ENCODE results near the gene LZTS3.
"Not testable (repeated sequence)": the region's sequence is repeated elsewhere in the genome, so short reads cannot be mapped to it uniquely, and the experiment has no call there.

LZTS3 gene

DNA sequence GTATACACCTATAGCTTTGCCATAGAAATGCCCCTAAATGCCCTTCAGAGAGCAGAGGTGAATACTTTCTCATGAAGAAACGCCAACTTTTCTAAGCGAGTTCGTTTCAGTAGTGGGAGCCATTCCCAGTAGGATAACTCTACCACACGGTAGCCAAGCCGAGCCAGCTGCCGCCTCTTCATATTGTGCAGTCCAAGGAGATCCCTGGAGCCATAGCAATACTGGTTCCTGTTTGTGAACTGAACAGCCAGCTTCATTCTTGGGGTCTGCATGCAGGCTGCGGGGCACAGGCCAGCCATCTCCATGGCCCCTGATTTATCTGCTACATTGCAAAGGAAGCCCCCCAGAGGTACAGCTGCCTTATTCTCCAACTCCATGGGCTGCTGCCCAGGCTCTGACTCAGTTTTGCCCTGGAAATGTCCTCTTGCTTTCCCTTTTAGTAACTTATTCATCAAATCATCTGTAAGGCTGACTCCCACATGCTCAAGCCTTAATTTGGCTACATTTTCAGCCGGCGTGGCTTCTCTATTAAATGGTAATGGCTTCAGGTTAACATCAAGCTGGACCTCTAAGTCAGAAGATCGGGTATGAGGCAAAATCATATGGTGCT, 26.5 kb downstream of the LZTS3 start:
- peak in 1 of 51 donors; percentile 57 for DNase-seq

DNA sequence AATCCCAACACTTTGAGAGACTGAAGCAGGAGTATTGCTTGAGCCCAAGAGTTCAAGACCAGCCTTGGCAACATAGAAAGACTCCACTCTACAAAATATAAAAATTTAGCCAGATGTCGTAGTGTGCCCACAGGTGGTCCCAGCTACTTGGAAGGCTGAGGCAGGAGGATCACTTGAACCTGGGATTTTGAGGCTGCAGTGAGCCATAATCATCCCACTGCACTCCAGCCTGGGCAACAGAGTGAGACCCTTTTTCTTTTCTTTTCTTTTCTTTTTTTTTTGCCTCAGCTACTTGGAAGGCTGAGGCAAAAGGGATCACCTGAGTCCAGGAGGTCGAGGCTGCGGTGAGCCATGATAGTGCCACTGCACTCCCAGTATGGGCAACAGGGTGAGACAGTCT, 31.6 kb downstream of the LZTS3 start:
- DNase-seq = no peak

DNA sequence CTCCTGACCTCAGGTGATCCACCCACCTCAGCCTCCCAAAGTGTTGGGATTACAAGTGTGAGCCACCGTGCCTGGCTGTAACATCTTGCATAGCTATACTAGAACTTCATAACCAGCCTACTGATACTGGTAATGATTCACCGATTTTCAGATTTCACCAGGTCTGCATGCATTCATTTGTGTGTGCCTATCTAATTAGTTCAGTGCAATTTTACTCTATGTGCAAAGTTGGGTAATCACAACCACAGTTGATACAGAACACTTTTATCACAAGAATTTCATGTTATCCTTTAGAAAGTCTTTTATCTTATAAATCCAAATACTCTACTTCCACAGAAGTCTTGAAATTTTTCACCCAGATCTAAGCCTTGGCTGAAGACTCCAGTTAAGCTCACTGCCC, 35.9 kb downstream of the LZTS3 start:
- DNase-seq = no peak

DNA sequence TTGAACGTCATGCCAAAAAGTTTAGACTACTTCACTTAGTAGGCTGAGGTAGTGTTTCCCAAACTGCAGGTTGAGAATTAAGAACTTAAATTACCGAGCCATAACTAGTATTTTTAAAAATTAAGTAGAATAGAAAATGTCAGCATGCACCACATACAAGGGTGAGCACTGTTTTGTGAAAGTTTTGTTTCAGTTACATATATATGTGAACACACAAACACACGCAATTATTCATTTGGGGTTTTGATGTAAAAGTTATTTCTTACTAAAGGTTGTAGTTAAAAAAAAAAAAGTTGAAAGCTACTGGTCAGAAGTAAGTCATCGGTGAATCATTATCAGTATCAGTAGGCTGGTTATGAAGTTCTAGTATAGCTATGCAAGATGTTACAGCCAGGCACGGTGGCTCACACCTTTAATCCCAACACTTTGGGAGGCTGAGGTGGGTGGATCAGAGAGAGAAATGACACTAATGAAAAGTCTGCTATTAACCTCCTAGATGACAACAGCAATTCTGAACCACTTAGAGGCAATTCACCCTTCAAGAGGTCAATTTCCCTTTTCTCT, 37.8 kb downstream of the LZTS3 start:
- DNase-seq = no peak

DNA sequence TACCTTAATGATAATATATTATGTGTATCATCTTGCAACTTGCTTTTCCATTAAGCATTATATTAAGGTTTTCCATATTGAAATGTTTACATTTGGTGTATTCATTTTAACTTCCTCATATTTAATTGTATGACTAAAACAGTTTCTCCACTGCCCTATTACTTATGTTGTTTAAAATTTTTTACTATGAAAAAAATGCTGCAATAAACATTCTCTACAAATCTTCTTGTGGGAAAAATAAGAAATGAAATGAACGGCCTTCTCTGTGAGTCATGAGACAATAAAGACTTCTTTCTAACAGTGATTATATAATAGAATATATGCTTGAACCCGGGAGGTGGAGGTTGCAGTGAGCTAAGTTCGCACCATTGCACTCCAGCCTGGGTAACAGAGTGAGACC, 39.2 kb downstream of the LZTS3 start:
- DNase-seq = no peak

DNA sequence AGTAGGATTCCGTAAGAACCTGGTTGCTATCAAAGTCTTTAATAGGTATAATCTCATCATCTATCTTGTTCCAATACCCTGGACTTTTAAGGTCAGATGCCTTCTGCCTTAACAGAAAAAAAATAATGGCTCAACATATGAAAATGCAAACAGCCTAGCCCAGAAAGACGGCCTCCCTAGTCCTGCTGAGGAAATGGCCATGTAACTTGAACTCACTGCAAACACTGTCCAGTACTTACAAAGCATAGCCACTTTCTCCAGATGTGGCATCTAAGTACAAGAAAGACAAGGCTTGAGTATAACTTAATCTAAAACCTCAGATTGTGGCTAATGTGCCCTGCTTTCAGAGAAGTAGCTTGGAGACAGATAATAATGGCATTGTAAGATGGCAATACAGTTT, 40.2 kb downstream of the LZTS3 start:
- no peak for DNase-seq

DNA sequence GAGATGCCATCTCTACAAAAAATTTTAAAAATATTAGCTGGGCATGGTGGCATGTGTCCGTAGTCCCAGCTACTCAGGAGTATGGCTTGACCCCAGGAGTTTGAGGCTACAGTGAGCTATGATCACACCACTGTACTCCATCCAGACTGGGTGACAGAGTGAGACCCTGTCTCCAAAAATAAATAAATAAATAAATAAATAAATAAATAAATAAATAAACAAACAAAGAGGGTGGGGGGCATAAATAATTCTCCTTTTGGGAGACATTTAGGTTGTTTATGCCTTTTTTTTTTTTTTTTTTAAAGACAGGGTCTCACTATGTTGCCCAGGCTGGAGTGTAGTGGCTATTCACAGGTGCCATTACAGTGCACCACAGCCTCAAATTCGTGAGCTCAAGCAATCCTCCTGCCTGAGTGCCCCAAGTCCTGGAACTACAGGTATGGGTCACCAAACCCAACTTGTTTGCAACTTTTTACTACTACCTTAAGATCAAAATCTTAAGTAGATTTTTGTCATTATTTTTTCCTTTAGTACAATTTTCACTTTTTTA, 43.2 kb downstream of the LZTS3 start:
- no peak for DNase-seq

DNA sequence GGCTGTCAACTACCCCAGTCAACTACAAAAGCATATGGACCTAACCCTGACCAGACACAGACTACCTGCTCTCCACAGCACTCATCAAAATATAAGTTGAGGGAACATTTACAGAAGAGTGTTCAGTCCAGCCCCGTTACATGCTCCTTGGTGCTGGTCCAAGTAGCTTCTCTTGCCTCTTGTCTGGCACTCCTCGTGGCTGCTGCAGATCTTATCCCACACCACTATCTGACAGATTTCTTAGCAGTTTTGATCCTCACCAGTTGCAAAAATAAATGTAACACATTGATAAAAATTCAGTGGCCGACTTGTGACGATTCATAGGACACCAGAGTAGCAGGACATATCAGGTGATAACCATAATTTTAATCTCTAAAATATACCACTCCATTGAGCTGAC, 44.3 kb downstream of the LZTS3 start:
- DNase-seq = no peak

DNA sequence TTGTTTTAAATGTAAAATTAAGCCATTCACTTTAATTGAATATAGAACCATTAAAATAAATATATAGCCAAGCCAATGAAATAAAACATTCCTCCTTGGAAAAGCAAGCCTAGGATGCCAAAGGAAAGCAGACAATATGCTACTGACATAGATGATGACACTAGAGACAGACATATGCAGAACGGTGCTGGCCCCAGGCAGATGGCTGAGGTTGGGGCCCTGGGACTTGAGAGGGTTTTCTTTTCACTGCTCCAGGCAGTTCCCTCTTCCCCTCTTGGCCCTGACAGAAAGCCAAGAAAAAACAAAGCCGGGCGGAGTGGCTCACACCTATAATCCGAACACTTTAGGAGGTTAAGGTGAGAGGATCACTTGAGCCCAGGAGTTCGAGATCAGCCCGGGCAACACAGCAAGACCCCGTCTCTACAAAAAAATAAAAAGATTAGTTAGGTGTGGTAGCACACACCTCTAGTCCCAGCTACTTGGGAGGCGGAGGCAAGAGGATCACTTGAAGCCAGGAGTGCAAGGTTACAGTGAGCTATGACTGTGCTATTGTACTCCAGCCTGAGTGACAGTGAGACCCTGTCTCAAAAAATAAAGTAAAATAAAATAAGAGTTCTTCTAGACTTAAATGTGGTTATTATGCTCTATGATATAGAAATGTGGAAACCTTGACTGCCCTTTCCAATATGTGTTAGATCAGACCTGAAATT, 44.9 kb downstream of the LZTS3 start:
- no peak for DNase-seq

DNA sequence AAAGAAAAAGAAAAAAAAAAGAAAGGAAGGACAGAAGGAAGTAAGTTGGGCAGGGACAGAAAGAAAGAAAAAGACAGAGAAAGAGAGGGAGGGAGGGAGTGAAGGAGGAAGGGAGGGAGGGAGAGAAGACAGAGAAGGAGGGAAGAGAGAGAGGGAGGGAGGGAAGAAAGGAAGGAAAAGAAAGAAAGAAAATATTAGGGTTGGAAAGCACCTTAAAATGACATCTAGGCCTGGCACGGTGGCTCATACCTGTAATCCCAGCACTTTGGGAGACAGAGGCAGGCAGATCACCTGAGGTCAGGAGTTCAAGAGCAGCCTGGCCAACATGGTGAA, 46.9 kb downstream of the LZTS3 start:
- DNase-seq = no peak

DNA sequence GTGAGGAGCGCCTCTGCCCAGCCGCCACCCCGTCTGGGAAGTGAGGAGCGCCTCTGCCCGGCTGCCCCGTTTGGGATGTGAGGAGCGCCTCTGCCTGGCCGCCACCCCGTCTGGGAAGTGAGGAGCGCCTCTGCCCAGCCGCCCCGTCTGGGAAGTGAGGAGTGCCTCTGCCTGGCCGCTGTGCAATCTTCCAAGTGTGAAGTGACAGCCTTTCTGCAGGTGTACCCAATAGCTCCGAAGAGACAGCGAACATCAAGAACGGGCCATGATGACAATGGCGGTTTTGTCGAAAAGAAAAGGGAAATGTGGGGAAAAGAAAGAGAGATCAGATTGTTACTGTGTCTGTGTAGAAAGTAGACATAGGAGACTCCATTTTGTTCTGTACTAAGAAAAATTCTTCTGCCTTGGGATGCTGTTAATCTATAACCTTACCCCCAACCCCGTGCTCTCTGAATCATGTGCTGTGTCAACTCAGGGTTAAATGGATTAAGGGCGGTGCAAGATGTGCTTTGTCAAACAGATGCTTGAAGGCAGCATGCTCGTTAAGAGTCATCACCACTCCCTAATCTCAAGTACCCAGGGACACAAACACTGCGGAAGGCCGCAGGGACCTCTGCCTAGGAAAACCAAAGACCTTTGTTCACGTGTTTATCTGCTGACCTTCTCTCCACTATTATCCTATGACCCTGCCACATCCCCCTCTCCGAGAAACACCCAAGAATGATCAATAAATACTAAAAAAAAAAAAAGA, 47.4 kb downstream of the LZTS3 start:
- DNase-seq = not testable (repeated sequence)

DNA sequence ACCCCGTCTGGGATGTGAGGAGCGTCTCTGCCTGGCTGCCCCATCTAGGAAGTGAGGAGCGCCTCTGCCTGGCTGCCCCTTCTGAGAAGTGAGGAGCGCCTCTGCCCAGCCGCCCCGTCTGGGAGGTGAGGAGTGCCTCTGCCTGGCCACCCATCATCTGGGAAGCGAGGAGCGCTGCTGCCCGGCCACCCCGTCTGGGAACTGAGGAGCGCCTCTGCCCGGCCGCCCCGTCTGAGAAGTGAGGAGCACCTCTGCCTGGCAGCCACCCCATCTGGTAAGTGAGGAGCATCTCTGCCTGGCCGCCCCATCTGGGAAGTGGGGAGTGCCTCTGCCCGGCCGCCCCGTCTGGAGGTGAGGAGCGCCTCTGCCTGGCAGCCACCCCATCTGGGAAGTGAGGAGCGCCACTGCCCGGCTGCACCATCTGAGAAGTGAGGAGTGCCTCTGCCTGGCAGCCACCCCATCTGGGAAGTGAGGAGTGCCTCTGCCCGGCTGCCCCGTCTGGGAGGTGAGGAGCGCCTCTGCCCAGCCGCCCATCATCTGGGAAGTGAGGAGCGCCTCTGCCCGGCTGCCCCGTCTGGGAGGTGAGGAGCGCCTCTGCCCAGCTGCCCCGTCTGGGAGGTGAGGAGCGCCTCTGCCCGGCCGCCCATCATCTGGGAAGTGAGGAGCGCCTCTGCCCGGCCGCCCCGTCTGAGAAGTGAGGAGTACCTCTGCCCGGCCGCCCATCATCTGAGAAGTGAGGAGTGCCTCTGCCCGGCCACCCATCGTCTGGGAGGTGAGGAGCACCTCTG, 48.4 kb downstream of the LZTS3 start:
- not testable (repeated sequence) for DNase-seq

DNA sequence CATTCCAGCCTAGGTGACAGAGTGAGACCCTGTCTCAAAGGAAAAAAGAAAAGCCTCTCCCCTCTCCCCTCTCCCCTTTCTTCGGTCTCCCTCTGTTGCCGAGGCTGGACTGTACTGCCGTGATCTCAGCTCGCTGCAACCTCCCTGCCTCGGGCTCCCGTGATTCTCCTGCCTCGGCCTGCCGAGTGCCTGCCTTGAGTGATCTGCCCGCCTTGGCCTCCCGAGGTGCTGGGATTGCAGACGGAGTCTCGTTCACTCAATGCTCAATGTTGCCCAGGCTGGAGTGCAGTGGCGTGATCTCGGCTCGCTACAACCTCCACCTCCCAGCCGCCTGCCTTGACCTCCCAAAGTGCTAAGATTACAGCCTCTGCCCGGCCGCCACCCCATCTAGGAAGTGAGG, 49.2 kb downstream of the LZTS3 start:
- DNase-seq = not testable (repeated sequence)

DNA sequence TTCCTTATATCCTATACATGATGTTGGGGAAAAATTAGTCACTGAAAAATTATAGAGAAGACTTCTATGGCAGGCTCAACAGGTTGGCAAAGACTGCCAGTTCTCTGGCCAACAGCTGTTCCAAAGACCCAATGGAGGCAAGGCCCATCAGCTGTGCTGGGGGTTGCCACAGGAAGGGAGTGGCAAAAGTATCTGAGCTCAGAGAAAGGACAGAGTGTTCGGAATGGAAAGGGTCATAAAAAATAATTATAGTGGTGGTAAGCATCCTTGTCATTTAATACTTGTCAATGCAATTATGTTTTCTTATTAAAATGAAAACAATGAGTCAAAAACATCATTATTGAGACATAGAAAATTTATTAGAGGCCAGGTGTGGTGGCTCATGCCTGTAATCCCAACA, 49.8 kb downstream of the LZTS3 start:
- DNase-seq = no peak

DNA sequence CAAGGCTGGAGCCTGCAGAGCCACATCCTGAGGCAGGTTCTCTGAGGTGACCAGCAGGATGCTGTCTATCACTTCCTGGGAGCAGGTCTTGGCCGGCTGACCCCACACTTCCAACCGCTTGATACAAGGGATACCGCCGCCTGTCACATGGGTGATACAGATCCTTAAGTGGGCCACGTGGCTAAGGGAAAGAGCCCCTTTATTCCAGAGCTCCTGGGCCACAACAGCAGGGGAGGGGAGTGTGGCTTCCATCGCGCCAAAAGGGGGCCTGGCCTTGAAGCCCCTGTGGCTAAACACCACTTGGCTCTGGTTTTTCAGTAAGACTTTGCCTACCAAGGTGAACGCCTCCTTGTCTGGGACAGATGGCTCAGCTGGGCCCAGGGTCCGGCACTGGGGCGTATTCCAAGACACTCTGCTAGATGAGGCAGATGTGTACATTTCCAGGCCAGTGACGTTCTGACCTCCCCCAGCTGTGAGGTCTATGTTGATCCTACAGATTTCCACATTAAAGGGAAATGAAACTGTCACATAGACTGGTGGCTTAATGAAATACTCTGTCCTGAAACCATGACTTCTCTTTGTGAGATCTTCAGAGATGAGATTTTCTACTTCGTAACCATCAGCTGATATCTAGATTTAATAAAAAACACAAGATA, 51.3 kb downstream of the LZTS3 start:
- no peak for DNase-seq

DNA sequence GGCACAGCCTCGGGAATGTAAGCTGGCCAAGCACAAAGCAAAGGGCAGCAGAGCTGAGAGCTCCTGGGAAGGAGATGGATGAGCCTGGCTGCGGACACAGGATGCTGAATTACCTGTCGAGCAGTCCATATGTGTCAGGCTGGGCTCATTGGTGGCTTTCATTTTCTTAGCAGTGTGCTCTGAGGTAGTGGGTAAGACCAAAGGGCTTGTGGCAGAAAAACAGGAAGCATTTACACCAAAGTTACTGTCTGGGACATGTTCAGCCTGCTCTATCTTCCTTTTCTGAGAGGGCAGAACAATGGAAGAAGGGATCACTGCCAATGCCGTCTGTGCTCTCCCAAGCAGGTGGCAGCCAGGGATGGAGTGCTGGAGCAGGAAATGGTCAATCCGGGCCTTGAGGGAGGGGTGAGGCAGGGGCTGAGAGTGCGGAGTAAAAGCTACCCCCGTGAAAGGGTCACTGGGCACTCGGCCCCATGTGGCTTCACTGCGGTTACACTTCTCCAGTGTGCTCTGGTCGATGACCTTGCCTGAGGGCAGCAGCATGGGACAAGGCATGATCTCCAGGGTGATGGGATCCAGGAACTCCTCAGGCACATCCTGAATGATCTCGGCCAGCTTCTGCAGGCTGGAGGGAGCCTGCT, 52.0 kb downstream of the LZTS3 start:
- no peak for DNase-seq

DNA sequence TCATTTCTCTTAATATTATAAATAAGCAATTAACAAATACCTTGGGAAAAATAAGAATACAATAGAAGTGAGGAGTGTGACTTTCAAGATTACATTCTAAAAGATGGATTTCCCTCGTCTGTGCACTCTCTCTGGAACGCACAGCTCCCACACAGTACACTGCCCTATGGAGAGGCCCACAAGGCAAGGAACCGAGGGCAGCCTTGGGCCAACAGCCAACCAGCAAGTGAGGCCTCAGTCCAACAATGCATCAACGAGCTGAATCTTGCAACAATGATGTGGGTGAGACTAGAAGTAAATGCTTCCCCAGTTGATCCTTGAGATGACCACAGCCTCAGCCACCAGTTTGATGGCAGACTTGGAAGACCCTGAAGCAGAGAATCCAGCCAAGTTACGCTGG, 54.3 kb downstream of the LZTS3 start:
- DNase-seq = no peak

DNA sequence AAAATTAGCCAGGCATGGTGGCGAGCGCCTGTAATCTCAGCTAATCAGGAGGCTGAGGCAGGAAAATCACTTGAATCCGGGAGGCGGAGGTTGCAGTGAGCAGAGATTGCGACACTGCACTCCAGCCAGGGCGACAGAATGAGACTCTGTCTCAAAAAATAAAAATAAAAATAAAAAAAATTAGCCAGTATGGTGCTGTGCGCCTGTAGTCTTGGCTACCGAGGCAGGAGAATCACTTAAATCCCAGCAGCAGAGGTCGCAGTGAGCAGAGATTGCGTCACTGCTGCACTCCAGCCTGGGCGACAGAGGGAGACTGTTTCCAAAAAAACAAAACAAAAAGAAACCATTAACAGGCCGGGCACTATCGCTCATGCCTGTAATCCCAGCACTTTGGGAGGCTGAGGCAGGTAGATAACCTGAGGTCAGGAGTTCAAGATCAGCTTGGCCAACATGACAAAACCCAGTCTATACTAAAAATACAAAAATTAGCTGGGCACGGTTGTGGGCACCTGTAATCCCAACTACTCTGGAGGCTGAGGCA, 55.4 kb downstream of the LZTS3 start:
- DNase-seq = peak in 27 of 51 donors; percentile 5 to 66 (median 40)

DNA sequence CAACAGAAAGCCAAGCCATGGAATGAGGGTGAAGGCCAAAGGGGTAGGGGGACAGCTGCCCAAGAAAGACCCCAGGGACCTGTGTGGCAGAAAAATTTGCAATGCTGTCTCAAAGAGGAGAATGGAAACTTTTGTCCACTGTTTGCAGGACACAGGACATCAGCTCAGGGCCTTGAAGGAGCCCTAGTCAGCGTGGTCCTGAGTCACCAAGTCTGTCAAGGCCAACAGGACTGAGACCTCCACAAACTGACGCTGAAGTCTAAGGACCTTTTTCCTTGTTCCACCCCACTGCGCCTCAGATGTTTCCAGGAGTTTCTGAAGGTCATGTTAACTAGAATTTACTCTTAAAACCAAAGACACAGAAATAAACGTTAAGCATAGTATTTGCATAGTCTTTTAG, 57.0 kb downstream of the LZTS3 start:
- DNase-seq = no peak
